ENCODE data around the gene MPO. TPM values are rescaled to one million over a fixed set of nuclear protein-coding genes. Genes with fewer than 3 reads are reported as not detected.

Gene MPO
- total and polyA plus RNA-seq, 2 of the 4 experiments (the other 2 are of a cell fraction): not detected

DNA sequence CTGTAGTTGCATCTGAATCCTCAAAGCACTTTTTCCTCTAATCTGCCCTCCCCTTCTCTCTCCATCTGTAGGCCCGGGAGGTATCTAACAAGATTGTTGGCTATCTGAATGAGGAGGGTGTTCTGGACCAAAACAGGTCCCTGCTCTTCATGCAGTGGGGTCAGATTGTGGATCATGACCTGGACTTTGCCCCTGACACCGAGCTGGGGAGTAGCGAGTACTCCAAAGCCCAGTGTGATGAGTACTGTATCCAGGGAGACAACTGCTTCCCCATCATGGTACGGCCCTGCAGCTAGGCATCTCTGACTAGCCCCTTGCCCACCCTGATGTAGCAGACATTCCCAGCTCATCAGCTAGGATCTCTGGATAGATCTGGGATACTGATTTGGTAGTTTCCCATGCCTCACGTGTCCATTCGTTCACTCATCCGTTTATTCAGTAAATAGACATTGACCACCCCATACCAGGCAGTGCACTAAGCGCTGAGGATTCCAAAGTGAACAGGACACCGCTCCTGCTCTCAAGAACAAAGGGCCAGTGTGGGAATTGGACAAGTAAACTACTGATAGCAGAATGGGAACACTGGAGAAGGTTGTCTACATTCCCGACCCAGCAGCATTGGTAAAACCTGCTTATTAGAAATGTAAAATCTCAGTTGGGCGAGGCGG, 30.3 kb downstream of the MPO start:
- no peak for ATAC-seq (ENCODE audit: low read depth)
- H3K56ac ChIP-seq (ENCODE audit: extremely low read depth, insufficient read depth, low read length): no peak overlapping the region
- in situ Hi-C loops (cut with MboI; ENCODE audit: low sequenced_read_pairs) (no loop called here), dilution Hi-C loops (cut with HindIII; ENCODE audit: low sequenced_read_pairs, unreplicated experiment) (no loop called here), intact Hi-C loops (cut with micrococcal nuclease) (no loop called here)
- H3K4ac ChIP-seq (ENCODE audit: low read depth, low read length): no peak overlapping the region
- H3K4me1 ChIP-seq (ENCODE audit: control insufficient read depth, insufficient read depth, low read length): no peaks in the 10 kb centered on the region
- ChIA-PET POLR2A (ENCODE audit: unreplicated experiment) (no interaction called here), CTCF (interaction anchor here (0.5 to 1.8 kb wide), 10 partner anchors 8 to 167 kb away, joined by 3 to 6 read pairs (median 3); partner anchors contain the start of genes LPO and RNF43)
- no peak overlapping the region for H4K5ac ChIP-seq (ENCODE audit: low read depth, low read length)
- H3K9me3 ChIP-seq (ENCODE audit: control insufficient read depth, insufficient read depth, low read length): no peaks in the 10 kb centered on the region
- H3K27me3 ChIP-seq (ENCODE audit: control insufficient read depth, insufficient read depth, low read length): peaks cover 53% of the 10 kb centered on the region
- H4K20me1 ChIP-seq (ENCODE audit: insufficient read depth, low read length): no peaks in the 10 kb centered on the region
- no peak overlapping the region for H2AFZ ChIP-seq (replicated peaks; ENCODE audit: low read length, poor library complexity)
- no peak for DNase-seq
- H3K36me3 ChIP-seq (ENCODE audit: control insufficient read depth, insufficient read depth, low read length): no peaks in the 10 kb centered on the region
- no TSS peak for BruUV-seq (replicated peaks)
- no peak overlapping the region for H3K9ac ChIP-seq (ENCODE audit: low read depth, low read length)
- no peak overlapping the region for H3K18ac ChIP-seq (ENCODE audit: low read depth, low read length)
- peak overlapping the region; percentile 31 for H2AK9ac ChIP-seq (replicated peaks; ENCODE audit: low read depth, low read length, poor library complexity)
- H2BK15ac ChIP-seq (ENCODE audit: low read depth, low read length): no peak overlapping the region
- H2AK5ac ChIP-seq (ENCODE audit: low read depth, low read length): no peak overlapping the region
- no peak overlapping the region for H3K14ac ChIP-seq (replicated peaks; ENCODE audit: low read depth, low read length)
- H2BK20ac ChIP-seq (ENCODE audit: low read depth, low read length): no peak overlapping the region
- H3K9me1 ChIP-seq (ENCODE audit: insufficient read depth, low read length): no peaks in the 10 kb centered on the region
- no CpG with 5 or more reads among the region's 12 CpGs for WGBS, 2 experiments (ENCODE audit: extremely low coverage in 2 of 2, insufficient read length in 1 of 2)
- TF ChIP-seq RCOR1 (IDR thresholded peaks at IDR 0.05; ENCODE audit: insufficient replicate concordance, low read length): no peak
- TF ChIP-seq CTCF (conservative IDR thresholded peaks at IDR 0.05; ENCODE audit: low read depth, low read length): no peak
- no peak for TF ChIP-seq POLR2A (IDR thresholded peaks at IDR 0.05; ENCODE audit: low read depth, low read length)
- TF ChIP-seq MAZ (IDR thresholded peaks at IDR 0.05; ENCODE audit: borderline replicate concordance, low read depth, low read length): no peak
- TF ChIP-seq RFX5 (IDR thresholded peaks at IDR 0.05; ENCODE audit: low read depth, low read length): no peak
- no peak for TF ChIP-seq BHLHE40 (IDR thresholded peaks at IDR 0.05; ENCODE audit: low read depth, low read length)
- TF ChIP-seq MXI1 (IDR thresholded peaks at IDR 0.05; ENCODE audit: borderline replicate concordance, low read depth, low read length): no peak
- TF ChIP-seq RAD21 (IDR thresholded peaks at IDR 0.05; ENCODE audit: low read length): no peak
- no peak for TF ChIP-seq NFE2L2 (IDR thresholded peaks at IDR 0.05; ENCODE audit: low read depth, low read length)
- TF ChIP-seq SMC3 (IDR thresholded peaks at IDR 0.05; ENCODE audit: low read depth, low read length): no peak
- TF ChIP-seq USF2 (IDR thresholded peaks at IDR 0.05; ENCODE audit: low read depth, low read length): no peak
- TF ChIP-seq, protein P1, sequence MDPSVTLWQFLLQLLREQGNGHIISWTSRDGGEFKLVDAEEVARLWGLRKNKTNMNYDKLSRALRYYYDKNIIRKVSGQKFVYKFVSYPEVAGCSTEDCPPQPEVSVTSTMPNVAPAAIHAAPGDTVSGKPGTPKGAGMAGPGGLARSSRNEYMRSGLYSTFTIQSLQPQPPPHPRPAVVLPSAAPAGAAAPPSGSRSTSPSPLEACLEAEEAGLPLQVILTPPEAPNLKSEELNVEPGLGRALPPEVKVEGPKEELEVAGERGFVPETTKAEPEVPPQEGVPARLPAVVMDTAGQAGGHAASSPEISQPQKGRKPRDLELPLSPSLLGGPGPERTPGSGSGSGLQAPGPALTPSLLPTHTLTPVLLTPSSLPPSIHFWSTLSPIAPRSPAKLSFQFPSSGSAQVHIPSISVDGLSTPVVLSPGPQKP (IDR thresholded peaks at IDR 0.05; ENCODE audit: borderline replicate concordance, low read depth, low read length): no peak
- no peak for TF ChIP-seq MAFK (IDR thresholded peaks at IDR 0.05; ENCODE audit: low read depth, low read length)
- no peak for TF ChIP-seq CEBPB (IDR thresholded peaks at IDR 0.05; ENCODE audit: low read depth, low read length)
- no peak for TF ChIP-seq CHD1 (IDR thresholded peaks at IDR 0.05; ENCODE audit: low read depth, low read length)
- no peak overlapping the region for H3K4me3 ChIP-seq (ENCODE audit: insufficient read depth, low read depth, low read length)
- H3K27ac ChIP-seq (ENCODE audit: insufficient read depth, low read length): no peak overlapping the region
- no peak overlapping the region for H4K91ac ChIP-seq (ENCODE audit: insufficient read depth, low read depth, low read length)
- no peaks in the 10 kb centered on the region for H3K79me1 ChIP-seq (ENCODE audit: low read depth in 1 of 2, low read length in 2 of 2)
- no peak overlapping the region for H3K4me2 ChIP-seq (ENCODE audit: low read depth, low read length)
- H4K8ac ChIP-seq (ENCODE audit: low read depth in 2 of 2, low read length in 2 of 2): no peak overlapping the region
- H2BK5ac ChIP-seq (ENCODE audit: low read depth, low read length, poor library complexity, severe bottlenecking): no peak overlapping the region
- H2BK120ac ChIP-seq (ENCODE audit: low read depth, low read length): no peak overlapping the region
- H3K23ac ChIP-seq (ENCODE audit: low read depth, low read length): no peak overlapping the region
